ENCODE results near the gene OR56B1.
"Not testable (repeated sequence)": the region's sequence is repeated elsewhere in the genome, so short reads cannot be mapped to it uniquely, and the experiment has no call there.

The OR56B1 gene

GRCh38 chr11:5736396-5736795, at the start of gene OR56B1:
Gene OR56B1, plus strand, starts transcription at chr11:5736448. Its CDS starts 69 bp downstream, at chr11:5736517.
- no peak for DNase-seq (ENCODE audit: low read depth)
- no peak within 1 kb of the TSS for H3K4me3 ChIP-seq (replicated peaks; ENCODE audit: low read depth, low read length)
- TF ChIP-seq CTCF (IDR thresholded peaks at IDR 0.05; ENCODE audit: low read length, missing control alignments), result no peak

GRCh38 chr11:5688482-5688881, 47.8 kb upstream of the OR56B1 start:
- no peak overlapping the region for H3K4me3 ChIP-seq (replicated peaks; ENCODE audit: low read depth, low read length)
- TF ChIP-seq CTCF (IDR thresholded peaks at IDR 0.05; ENCODE audit: low read length, missing control alignments), result no peak
- no peak for DNase-seq (ENCODE audit: low read depth)

GRCh38 chr11:5689551-5689983, 46.7 kb upstream of the OR56B1 start, which contains the start of gene TRIM22:
Gene TRIM22, plus strand, starts transcription at chr11:5689790. Its CDS starts 6,443 bp downstream, at chr11:5696233.
- TF ChIP-seq CTCF (IDR thresholded peaks at IDR 0.05; ENCODE audit: low read length, missing control alignments), result no peak
- peak within 1 kb of the TSS; percentile 60 for H3K4me3 ChIP-seq (replicated peaks; ENCODE audit: low read depth, low read length)
- DNase-seq (ENCODE audit: low read depth), result peak; percentile 80

- peak; percentile 53 for DNase-seq (ENCODE audit: low read depth)
- H3K4me3 ChIP-seq (replicated peaks; ENCODE audit: low read depth, low read length), result peak overlapping the region; percentile 60
- no peak for TF ChIP-seq CTCF (IDR thresholded peaks at IDR 0.05; ENCODE audit: low read length, missing control alignments)
These were observed 46.0 kb upstream of the OR56B1 start for GRCh38 chr11:5690216-5690615.

GRCh38 chr11:5690736-5691135, 45.5 kb upstream of the OR56B1 start:
- TF ChIP-seq CTCF (IDR thresholded peaks at IDR 0.05; ENCODE audit: low read length, missing control alignments), result no peak
- peak overlapping the region; percentile 60 for H3K4me3 ChIP-seq (replicated peaks; ENCODE audit: low read depth, low read length)
- DNase-seq (ENCODE audit: low read depth), result peak; percentile 29

GRCh38 chr11:5691238-5691963, 44.8 kb upstream of the OR56B1 start:
- H3K4me3 ChIP-seq (replicated peaks; ENCODE audit: low read depth, low read length), result peak overlapping the region; percentile 60
- not testable (repeated sequence) for DNase-seq (ENCODE audit: low read depth)

GRCh38 chr11:5691964-5692361, 44.3 kb upstream of the OR56B1 start:
- DNase-seq (ENCODE audit: low read depth), result no peak
- TF ChIP-seq CTCF (IDR thresholded peaks at IDR 0.05; ENCODE audit: low read length, missing control alignments), result no peak
- H3K4me3 ChIP-seq (replicated peaks; ENCODE audit: low read depth, low read length), result no peak overlapping the region

Measured in fibroblast of pulmonary artery (primary cell).